HCT116 (cell line): ENCODE data around the gene PPHLN1. TPM values are rescaled to one million over a fixed set of nuclear protein-coding genes. Genes with fewer than 3 reads are reported as not detected.

ENCODE experiments used
- ATAC-seq: fragments of 200-7000 bp; cut with Tn5 transposase; 2 replicates; pipeline ENCODE4 v1.9.1; 2020; ENCODE audit warnings: mild to moderate bottlenecking, moderate library complexity
- BruUV-seq: library from RNA; stranded (reverse); fragments of 400-500 nt; replicated peaks from 2 replicates; lab custom pipeline; 2021; lab: Mats Ljungman, UMichigan
- CTCF ChIA-PET: fragments of 300-600 bp; sonication (Branson Sonifier 250); formaldehyde crosslinking; loops from one replicate; lab custom pipeline; 2021; ENCODE audit warnings: antibody characterized with exemption; lab: Charles Lee
- POLR2A ChIA-PET: fragments of 300-600, 350-600 bp; sonication (Branson Sonifier 250); formaldehyde crosslinking; loops from one replicate; lab custom pipeline; 2021; ENCODE audit warnings: antibody characterized with exemption; lab: Charles Lee
- RAD21 ChIA-PET, 2 experiments: fragments of 300-600 bp; sonication (Branson Sonifier 250); formaldehyde crosslinking; loops; one replicate each; lab custom pipeline; 2023; ENCODE audit warnings: low total read pairs in 2 of 2; ENCODE audit not compliant: uncharacterized antibody in 2 of 2, unreplicated experiment in 2 of 2, low non-redundant PET in 1 of 2; lab: Charles Lee
- DNase-seq: peaks from one replicate; pipeline ENCODE4 v3.0.0-alpha.2; 2010; ENCODE audit warnings: low read depth, low spot score
- H2AFZ ChIP-seq: fragments of 200-600 bp; shearing (Covaris generic), sonication (generic); 2 replicates; pipeline ENCODE4 v1.6.1; 2017; ENCODE audit warnings: low read depth, mixed run types, mixed read lengths, antibody characterized with exemption, low read length; ENCODE audit not compliant: poor library complexity, severe bottlenecking
- H3K27ac ChIP-seq: 2 replicates; pipeline ENCODE4 v1.5.1; 2012; ENCODE audit warnings: low read depth, low read length
- H3K27me3 ChIP-seq: fragments of 200-600 bp; sonication (generic); 2 replicates; pipeline ENCODE4 v1.6.1; 2016; ENCODE audit warnings: mixed run types, low read length, mixed read lengths; ENCODE audit not compliant: insufficient read depth
- H3K36me3 ChIP-seq, 2 experiments: fragments of 200-500 bp in 1 of 2; fragments of 200-600 bp in 1 of 2; sonication (Bioruptor generic) in 1 of 2; sonication (generic) in 1 of 2; 2 replicates each; pipeline versions ENCODE4 v1.5.1 to v1.6.1; 2014 to 2016; ENCODE audit warnings: low read length in 2 of 2, inconsistent platforms in 1 of 2, mixed read lengths in 1 of 2, mixed run types in 1 of 2; ENCODE audit not compliant: insufficient read depth in 2 of 2, control insufficient read depth in 1 of 2
- H3K4me1 ChIP-seq, 2 experiments: fragments of 200-600 bp in 1 of 2; sonication (generic) in 1 of 2; 2 replicates each; pipeline versions ENCODE4 v1.5.1 to v1.6.1; 2012 to 2017; ENCODE audit warnings: low read length in 2 of 2, inconsistent platforms in 1 of 2, mild to moderate bottlenecking in 1 of 2, mixed read lengths in 1 of 2, mixed run types in 1 of 2, moderate library complexity in 1 of 2; ENCODE audit not compliant: insufficient read depth in 2 of 2, control insufficient read depth in 1 of 2
- H3K4me2 ChIP-seq: fragments of 200-600 bp; sonication (generic); 2 replicates; pipeline ENCODE4 v1.6.1; 2017; ENCODE audit warnings: mixed run types, low read length, mixed read lengths
- H3K4me3 ChIP-seq, 2 experiments: fragments of 200-600 bp in 1 of 2; sonication (generic) in 1 of 2; replicated peaks in 1 of 2; 2 replicates each; pipeline ENCODE4 v1.5.1; 2011 to 2016; ENCODE audit warnings: low read length in 2 of 2, control low read depth in 1 of 2, low read depth in 1 of 2, mild to moderate bottlenecking in 1 of 2, mixed read lengths in 1 of 2, mixed run types in 1 of 2
- H3K79me2 ChIP-seq: fragments of 200-600 bp; sonication (generic); 2 replicates; pipeline ENCODE4 v1.6.1; 2017; ENCODE audit warnings: mild to moderate bottlenecking, mixed run types, low read length, moderate library complexity, mixed read lengths; ENCODE audit not compliant: insufficient read depth
- H3K9ac ChIP-seq: fragments of 200-600 bp; sonication (generic); 2 replicates; pipeline ENCODE4 v1.6.1; 2016; ENCODE audit warnings: low read length, mixed read lengths
- H3K9me2 ChIP-seq: fragments of 200-600 bp; sonication (generic), shearing (Covaris generic); 2 replicates; pipeline ENCODE4 v1.6.1; 2017; ENCODE audit warnings: mixed run types, mild to moderate bottlenecking, moderate library complexity; ENCODE audit not compliant: insufficient read depth
- H3K9me3 ChIP-seq, 2 experiments: fragments of 200-500 bp in 1 of 2; fragments of 200-600 bp in 1 of 2; sonication (Bioruptor generic) in 1 of 2; sonication (generic) in 1 of 2; 2 replicates each; pipeline ENCODE4 v1.6.1; 2014 to 2017; ENCODE audit warnings: low read length in 2 of 2, mixed read lengths in 2 of 2, inconsistent platforms in 1 of 2, low read depth in 1 of 2, mild to moderate bottlenecking in 1 of 2, mixed run types in 1 of 2, moderate library complexity in 1 of 2; ENCODE audit not compliant: control insufficient read depth in 1 of 2, insufficient read depth in 1 of 2
- H4K20me1 ChIP-seq: fragments of 200-600 bp; sonication (generic), shearing (Covaris generic); 2 replicates; pipeline ENCODE4 v1.6.1; 2017; ENCODE audit warnings: mixed run types, mild to moderate bottlenecking, moderate library complexity; ENCODE audit not compliant: insufficient read depth
- EGR1 ChIP-seq: IDR thresholded peaks from 2 replicates; pipeline ENCODE4 v1.6.1; 2012; ENCODE audit warnings: low read depth
- ELF1 ChIP-seq: IDR thresholded peaks from 2 replicates; pipeline ENCODE4 v1.6.1; 2012; ENCODE audit warnings: low read depth, borderline replicate concordance
- EZH2 ChIP-seq: fragments of 200-600 bp; sonication (generic); IDR thresholded peaks from 2 replicates; pipeline ENCODE4 v1.6.1; 2017; ENCODE audit warnings: antibody characterized with exemption, mixed run types
- EZH2phosphoT487 ChIP-seq: fragments of 200-600 bp; IDR thresholded peaks from 2 replicates; pipeline ENCODE4 v1.6.1; 2018; ENCODE audit warnings: antibody characterized with exemption, borderline replicate concordance
- JUND ChIP-seq: IDR thresholded peaks from 2 replicates; pipeline ENCODE4 v1.6.1; 2012
- POLR2AphosphoS5 ChIP-seq: IDR thresholded peaks from 2 replicates; pipeline ENCODE4 v1.6.1; 2011; ENCODE audit warnings: mild to moderate bottlenecking, low read depth, low read length, moderate library complexity
- SIN3A ChIP-seq: IDR thresholded peaks from 2 replicates; pipeline ENCODE4 v1.6.1; 2012; ENCODE audit warnings: low read depth
- SP1 ChIP-seq: IDR thresholded peaks from 2 replicates; pipeline ENCODE4 v1.6.1; 2012; ENCODE audit warnings: low read depth
- SRF ChIP-seq: IDR thresholded peaks from 2 replicates; pipeline ENCODE4 v1.6.1; 2012; ENCODE audit warnings: low read depth
- intact Hi-C: fragments of 100-400 bp; cut with micrococcal nuclease; formaldehyde crosslinking; loops from 2 replicates; pipeline ENCODE4 v1.10.0; 2022
- total RNA-seq: library from RNA; stranded (reverse); gene quantifications from one replicate; pipeline ENCODE4 v1.2.1, GENCODE V29; 2021; ENCODE audit not compliant: unreplicated experiment
- TF ChIP-seq, protein P1 (sequence below): IDR thresholded peaks from 2 replicates; pipeline ENCODE4 v1.6.1; 2012
- TF ChIP-seq, protein P2 (sequence below): IDR thresholded peaks from 2 replicates; pipeline ENCODE4 v1.6.1; 2011; ENCODE audit warnings: mild to moderate bottlenecking, low read length, moderate library complexity; ENCODE audit not compliant: insufficient replicate concordance; ENCODE audit errors: extremely low read depth
- TF ChIP-seq, protein P3 (sequence below): IDR thresholded peaks from 2 replicates; pipeline ENCODE4 v1.6.1; 2012; ENCODE audit warnings: low read depth
- TF ChIP-seq, protein P4 (sequence below): IDR thresholded peaks from 2 replicates; pipeline ENCODE4 v1.6.1; 2012

Gene PPHLN1
- total RNA-seq, 1 experiment from 2014 or later: 57.4 TPM

DNA sequence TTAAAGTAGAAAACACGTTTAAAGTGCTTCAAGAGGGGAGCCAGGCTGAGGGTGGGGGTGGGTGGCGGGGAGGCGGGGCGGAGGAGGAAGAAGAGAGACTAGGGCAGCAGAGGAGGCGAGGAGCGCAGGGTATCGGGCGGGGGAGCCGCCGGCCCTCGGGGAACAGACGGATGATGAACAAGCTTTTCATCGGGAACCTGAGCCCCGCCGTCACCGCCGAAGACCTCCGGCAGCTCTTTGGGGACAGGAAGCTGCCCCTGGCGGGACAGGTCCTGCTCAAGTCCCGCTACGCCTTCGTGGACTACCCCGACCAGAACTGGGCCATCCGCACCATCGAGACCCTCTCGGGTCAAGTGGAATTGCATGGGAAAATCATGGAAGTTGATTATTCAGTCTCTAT, 39.2 kb upstream of the PPHLN1 start:
- Histone ChIP-seq H3K9ac (no peak overlapping the region), H3K36me3 (no peaks in the 10 kb centered on the region), H3K27me3 (no peaks in the 10 kb centered on the region), H3K27ac (no peak overlapping the region), H3K9me3 (no peaks in the 10 kb centered on the region), H3K4me3 (no peak overlapping the region), H3K4me1 (no peaks in the 10 kb centered on the region), H3K9me2 (no peaks in the 10 kb centered on the region), H2AFZ (no peak overlapping the region), H4K20me1 (no peaks in the 10 kb centered on the region), H3K4me2 (no peak overlapping the region), H3K79me2 (no peaks in the 10 kb centered on the region)
- TF ChIP-seq, protein P1, sequence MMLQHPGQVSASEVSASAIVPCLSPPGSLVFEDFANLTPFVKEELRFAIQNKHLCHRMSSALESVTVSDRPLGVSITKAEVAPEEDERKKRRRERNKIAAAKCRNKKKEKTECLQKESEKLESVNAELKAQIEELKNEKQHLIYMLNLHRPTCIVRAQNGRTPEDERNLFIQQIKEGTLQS: no peak
- ATAC-seq (no peak), DNase-seq (no peak)
- ChIA-PET POLR2A (no interaction called here), CTCF (interaction anchor here (0.6 kb wide), 1 partner anchor 12 kb away, joined by 5 read pairs; no protein-coding TSS in a partner anchor), RAD21 (no interaction called here)
- BruUV-seq: no TSS peak
- intact Hi-C loops: no loop called here

DNA sequence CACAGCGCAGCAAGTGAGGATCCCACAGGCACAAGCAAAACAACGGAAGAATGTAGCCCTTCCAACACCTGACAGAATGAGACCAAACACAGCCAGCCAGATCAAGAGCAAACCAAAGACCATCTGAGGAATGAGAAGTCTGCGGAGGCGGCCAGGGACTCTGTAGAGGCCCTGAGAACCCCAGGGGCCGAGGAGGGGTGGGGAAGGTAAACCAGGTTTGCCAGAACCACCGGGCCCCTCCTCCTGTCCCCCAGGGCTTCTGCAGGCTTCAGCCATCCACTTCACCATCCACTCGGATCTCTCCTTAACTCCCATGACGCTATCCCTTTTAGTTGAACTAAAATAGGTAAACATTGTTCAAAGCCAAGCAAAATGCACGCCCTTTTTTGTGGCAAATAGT, 37.4 kb upstream of the PPHLN1 start:
- Histone ChIP-seq H3K4me1 (no peaks in the 10 kb centered on the region), H2AFZ (no peak overlapping the region), H3K36me3 (no peaks in the 10 kb centered on the region), H3K4me3 (no peak overlapping the region), H4K20me1 (no peaks in the 10 kb centered on the region), H3K9me3 (no peaks in the 10 kb centered on the region), H3K9ac (no peak overlapping the region), H3K79me2 (no peaks in the 10 kb centered on the region), H3K4me2 (no peak overlapping the region), H3K27me3 (no peaks in the 10 kb centered on the region), H3K27ac (no peak overlapping the region), H3K9me2 (no peaks in the 10 kb centered on the region)
- DNase-seq (no peak), ATAC-seq (no peak)
- intact Hi-C loops: no loop called here
- CTCF ChIA-PET: no interaction called here
- RAD21 ChIA-PET: no interaction called here
- no TSS peak for BruUV-seq
- POLR2A ChIA-PET: no interaction called here
- TF ChIP-seq SP1 (no peak), JUND (no peak), EZH2 (no peak), SRF (no peak), EZH2phosphoT487 (no peak), EGR1 (no peak), SIN3A (no peak), POLR2AphosphoS5 (no peak), ELF1 (no peak)
- TF ChIP-seq, protein P2, sequence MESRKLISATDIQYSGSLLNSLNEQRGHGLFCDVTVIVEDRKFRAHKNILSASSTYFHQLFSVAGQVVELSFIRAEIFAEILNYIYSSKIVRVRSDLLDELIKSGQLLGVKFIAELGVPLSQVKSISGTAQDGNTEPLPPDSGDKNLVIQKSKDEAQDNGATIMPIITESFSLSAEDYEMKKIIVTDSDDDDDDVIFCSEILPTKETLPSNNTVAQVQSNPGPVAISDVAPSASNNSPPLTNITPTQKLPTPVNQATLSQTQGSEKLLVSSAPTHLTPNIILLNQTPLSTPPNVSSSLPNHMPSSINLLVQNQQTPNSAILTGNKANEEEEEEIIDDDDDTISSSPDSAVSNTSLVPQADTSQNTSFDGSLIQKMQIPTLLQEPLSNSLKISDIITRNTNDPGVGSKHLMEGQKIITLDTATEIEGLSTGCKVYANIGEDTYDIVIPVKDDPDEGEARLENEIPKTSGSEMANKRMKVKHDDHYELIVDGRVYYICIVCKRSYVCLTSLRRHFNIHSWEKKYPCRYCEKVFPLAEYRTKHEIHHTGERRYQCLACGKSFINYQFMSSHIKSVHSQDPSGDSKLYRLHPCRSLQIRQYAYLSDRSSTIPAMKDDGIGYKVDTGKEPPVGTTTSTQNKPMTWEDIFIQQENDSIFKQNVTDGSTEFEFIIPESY: no peak
- TF ChIP-seq, protein P3, sequence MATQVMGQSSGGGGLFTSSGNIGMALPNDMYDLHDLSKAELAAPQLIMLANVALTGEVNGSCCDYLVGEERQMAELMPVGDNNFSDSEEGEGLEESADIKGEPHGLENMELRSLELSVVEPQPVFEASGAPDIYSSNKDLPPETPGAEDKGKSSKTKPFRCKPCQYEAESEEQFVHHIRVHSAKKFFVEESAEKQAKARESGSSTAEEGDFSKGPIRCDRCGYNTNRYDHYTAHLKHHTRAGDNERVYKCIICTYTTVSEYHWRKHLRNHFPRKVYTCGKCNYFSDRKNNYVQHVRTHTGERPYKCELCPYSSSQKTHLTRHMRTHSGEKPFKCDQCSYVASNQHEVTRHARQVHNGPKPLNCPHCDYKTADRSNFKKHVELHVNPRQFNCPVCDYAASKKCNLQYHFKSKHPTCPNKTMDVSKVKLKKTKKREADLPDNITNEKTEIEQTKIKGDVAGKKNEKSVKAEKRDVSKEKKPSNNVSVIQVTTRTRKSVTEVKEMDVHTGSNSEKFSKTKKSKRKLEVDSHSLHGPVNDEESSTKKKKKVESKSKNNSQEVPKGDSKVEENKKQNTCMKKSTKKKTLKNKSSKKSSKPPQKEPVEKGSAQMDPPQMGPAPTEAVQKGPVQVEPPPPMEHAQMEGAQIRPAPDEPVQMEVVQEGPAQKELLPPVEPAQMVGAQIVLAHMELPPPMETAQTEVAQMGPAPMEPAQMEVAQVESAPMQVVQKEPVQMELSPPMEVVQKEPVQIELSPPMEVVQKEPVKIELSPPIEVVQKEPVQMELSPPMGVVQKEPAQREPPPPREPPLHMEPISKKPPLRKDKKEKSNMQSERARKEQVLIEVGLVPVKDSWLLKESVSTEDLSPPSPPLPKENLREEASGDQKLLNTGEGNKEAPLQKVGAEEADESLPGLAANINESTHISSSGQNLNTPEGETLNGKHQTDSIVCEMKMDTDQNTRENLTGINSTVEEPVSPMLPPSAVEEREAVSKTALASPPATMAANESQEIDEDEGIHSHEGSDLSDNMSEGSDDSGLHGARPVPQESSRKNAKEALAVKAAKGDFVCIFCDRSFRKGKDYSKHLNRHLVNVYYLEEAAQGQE: no peak
- TF ChIP-seq, protein P4, sequence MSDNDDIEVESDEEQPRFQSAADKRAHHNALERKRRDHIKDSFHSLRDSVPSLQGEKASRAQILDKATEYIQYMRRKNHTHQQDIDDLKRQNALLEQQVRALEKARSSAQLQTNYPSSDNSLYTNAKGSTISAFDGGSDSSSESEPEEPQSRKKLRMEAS: no peak
- TF ChIP-seq, protein P1: no peak
